Astrocyte of the spinal cord (primary cell): ENCODE measurements around the gene CCT2.

Source experiments
- DNase-seq: peaks from one replicate; pipeline ENCODE4 v3.0.0; 2011; ENCODE audit warnings: low read depth, low spot score
- H3K4me3 ChIP-seq: 2 replicates; pipeline ENCODE4 v1.5.1; 2011; ENCODE audit warnings: low read depth, mild to moderate bottlenecking, low read length, moderate library complexity
- in situ Hi-C: cut with HindIII; loops from 2 replicates; pipeline ENCODE4 v1.10.0; 2017; ENCODE audit warnings: low sequenced_read_pairs
- TF ChIP-seq, protein P1 (sequence below): IDR thresholded peaks from 2 replicates; pipeline ENCODE4 v1.5.1; 2012; ENCODE audit warnings: low read depth, mild to moderate bottlenecking, low read length, inconsistent platforms

Gene CCT2

GRCh38 chr12:69623970-69624369 is 38.7 kb downstream of the CCT2 start:
- in situ Hi-C loops = no loop called here
- no peak for DNase-seq
- TF ChIP-seq, protein P1, sequence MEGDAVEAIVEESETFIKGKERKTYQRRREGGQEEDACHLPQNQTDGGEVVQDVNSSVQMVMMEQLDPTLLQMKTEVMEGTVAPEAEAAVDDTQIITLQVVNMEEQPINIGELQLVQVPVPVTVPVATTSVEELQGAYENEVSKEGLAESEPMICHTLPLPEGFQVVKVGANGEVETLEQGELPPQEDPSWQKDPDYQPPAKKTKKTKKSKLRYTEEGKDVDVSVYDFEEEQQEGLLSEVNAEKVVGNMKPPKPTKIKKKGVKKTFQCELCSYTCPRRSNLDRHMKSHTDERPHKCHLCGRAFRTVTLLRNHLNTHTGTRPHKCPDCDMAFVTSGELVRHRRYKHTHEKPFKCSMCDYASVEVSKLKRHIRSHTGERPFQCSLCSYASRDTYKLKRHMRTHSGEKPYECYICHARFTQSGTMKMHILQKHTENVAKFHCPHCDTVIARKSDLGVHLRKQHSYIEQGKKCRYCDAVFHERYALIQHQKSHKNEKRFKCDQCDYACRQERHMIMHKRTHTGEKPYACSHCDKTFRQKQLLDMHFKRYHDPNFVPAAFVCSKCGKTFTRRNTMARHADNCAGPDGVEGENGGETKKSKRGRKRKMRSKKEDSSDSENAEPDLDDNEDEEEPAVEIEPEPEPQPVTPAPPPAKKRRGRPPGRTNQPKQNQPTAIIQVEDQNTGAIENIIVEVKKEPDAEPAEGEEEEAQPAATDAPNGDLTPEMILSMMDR = no peak
- H3K4me3 ChIP-seq = no peak overlapping the region

GRCh38 chr12:69627501-69627900 is 42.2 kb downstream of the CCT2 start:
- TF ChIP-seq, protein P1 = no peak
- in situ Hi-C loops = no loop called here
- no peak for DNase-seq
- H3K4me3 ChIP-seq = no peak overlapping the region

- H3K4me3 ChIP-seq = no peak overlapping the region
- in situ Hi-C loops = no loop called here
- DNase-seq = no peak
- TF ChIP-seq, protein P1 = peak; percentile 31
Observed at GRCh38 chr12:69630191-69630590, 44.9 kb downstream of the CCT2 start.

DNA sequence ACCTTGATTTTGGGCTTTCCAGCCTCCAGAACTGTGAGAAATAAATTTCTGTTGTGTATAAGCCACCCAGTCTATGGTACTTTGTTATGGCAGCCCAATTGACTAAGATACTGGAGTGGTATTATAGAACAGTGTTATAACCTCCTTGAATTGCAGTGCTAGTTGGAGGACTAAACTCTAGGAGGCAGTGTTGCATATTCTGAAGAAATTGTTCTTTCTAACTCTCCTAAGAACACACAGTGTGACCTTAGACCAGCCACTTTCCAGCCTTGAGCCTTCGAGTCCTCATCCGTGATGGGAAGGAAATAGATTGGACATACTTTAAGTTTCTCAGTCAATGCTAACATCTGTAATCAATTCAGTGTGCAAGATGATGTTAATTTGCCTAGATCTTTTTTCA is 47.8 kb downstream of the CCT2 start:
- in situ Hi-C loops = no loop called here
- no peak overlapping the region for H3K4me3 ChIP-seq
- DNase-seq = no peak
- TF ChIP-seq, protein P1 = no peak

DNA sequence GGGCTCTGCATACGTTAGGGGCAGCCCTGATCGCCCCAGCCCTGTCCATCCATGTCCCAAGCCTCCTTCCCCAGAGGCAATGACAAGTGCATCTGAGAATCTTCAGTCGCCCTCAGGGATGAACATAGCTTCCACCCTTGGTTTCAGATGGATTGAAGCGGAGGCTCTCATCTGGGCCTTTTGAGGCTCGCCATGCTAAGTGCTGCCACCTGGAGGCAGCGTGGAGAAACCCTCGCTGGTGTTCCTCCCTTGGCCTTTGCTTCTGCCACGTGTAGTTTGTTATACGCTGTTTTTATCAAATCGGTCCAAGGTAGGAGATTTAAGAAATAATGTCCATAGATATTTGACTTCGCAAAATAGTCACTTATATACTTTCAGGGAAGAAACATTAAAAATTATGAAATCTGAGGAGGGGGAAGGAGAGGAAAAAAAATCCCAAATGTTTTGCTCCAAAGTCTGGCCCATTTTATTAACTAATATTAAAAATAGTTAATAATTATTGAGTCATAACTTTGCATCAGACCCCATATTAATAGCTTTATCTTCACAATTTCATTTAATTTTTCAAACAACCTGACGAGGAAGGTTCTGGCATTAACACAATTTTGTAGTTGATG is 54.2 kb downstream of the CCT2 start:
- TF ChIP-seq, protein P1 = peak; percentile 94
- in situ Hi-C loops = no loop called here
- DNase-seq = peak; percentile 66
- no peak overlapping the region for H3K4me3 ChIP-seq

DNA sequence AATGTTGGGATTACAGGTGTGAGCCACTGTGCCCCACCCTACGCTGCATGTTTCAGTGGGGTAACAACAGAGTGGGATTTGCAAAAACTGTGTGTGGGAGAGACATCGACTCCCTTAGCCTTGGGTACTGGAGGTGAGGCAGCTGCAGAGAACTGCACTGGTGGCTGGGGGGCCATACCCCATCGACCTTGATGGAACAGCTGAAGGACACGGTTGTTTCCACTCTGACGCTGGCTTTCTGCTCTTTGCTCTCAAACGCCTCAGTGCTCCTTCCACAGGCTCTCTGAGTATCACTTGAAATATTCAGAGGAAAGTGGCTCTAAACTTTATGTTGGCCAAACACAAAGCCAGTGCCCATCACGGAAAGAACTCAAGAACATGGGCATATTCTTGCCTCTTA is 56.3 kb downstream of the CCT2 start:
- in situ Hi-C loops = no loop called here
- DNase-seq = no peak
- TF ChIP-seq, protein P1 = no peak
- H3K4me3 ChIP-seq = no peak overlapping the region
